Activated naive CD4-positive, alpha-beta T cell treated with anti-CD3 and anti-CD28 coated beads for 36 hours (primary cell): ENCODE results near the gene TNK2. TPM values are rescaled to one million over a fixed set of nuclear protein-coding genes. Genes with fewer than 3 reads are reported as not detected.
A peak's percentile ranks its signal among the peaks of the same experiment; 100 is the strongest.
"Not testable (repeated sequence)": the region's sequence is repeated elsewhere in the genome, so short reads cannot be mapped to it uniquely, and the experiment has no call there.

Source experiments
- CTCF ChIA-PET: fragments of 350-600 bp; sonication (Branson Sonifier 250); formaldehyde crosslinking; loops from one replicate; lab custom pipeline; 2021; ENCODE audit warnings: antibody characterized with exemption; lab: Charles Lee
- DNase-seq: peaks from one replicate; pipeline ENCODE4 v3.0.0-alpha.2; 2020
- H3K27ac Mint-ChIP-seq: one replicate; pipeline ENCODE4 v1.8.0; 2021; ENCODE audit warnings: mild to moderate bottlenecking, mixed read lengths
- H3K27me3 Mint-ChIP-seq: one replicate; pipeline ENCODE4 v1.8.0; 2021; ENCODE audit warnings: low read depth, mixed read lengths
- H3K36me3 Mint-ChIP-seq: one replicate; pipeline ENCODE4 v1.8.0; 2021; ENCODE audit warnings: low read depth, mixed read lengths
- H3K4me1 Mint-ChIP-seq: one replicate; pipeline ENCODE4 v1.8.0; 2021; ENCODE audit warnings: low read depth, mixed read lengths
- H3K4me3 Mint-ChIP-seq: one replicate; pipeline ENCODE4 v1.8.0; 2021; ENCODE audit warnings: mild to moderate bottlenecking, moderate library complexity, mixed read lengths
- H3K9me3 Mint-ChIP-seq: one replicate; pipeline ENCODE4 v1.8.0; 2021; ENCODE audit warnings: mixed read lengths
- intact Hi-C: fragments of 100-400 bp; cut with micrococcal nuclease; formaldehyde crosslinking; loops from one replicate; pipeline ENCODE4 v1.15.1; 2023
- total RNA-seq, 2 experiments: library from RNA; stranded (reverse); gene quantifications; one replicate each; pipeline ENCODE4 v1.2.3, GENCODE V29; 2021

The TNK2 gene
- total RNA-seq, 2 experiments from 2014 or later, result 40.0 to 46.6 TPM

DNA sequence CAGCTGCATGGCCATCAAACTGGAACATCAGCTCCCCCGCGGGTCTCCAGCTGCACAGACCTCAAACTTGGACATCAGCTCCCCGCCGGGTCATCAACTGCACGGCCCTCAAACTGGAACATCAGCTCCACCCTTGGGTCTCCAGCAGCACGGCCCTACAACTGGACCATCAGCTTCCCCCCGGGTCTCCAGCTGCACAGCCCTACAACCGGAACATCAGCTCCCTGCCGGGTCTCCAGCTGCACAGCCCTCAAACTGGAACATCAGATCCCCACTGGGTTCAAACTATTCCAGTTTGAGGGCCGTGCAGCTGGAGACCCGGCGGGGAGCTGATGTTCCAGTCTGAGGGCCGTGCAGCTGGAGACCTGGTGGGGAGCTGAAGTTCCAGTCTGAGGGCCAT is 32.5 kb upstream of the TNK2 start:
- DNase-seq, H3K4me1 Mint-ChIP-seq, H3K27ac Mint-ChIP-seq, H3K9me3 Mint-ChIP-seq, H3K27me3 Mint-ChIP-seq, H3K4me3 Mint-ChIP-seq: not testable (repeated sequence)
- CTCF ChIA-PET, result interaction anchor here (0.6 to 1.6 kb wide), 4 partner anchors 22 to 705 kb away, joined by 3 to 5 read pairs (median 4); no protein-coding TSS in a partner anchor
- peaks cover 34% of the 10 kb centered on the region for H3K36me3 Mint-ChIP-seq
- intact Hi-C loops, result loop anchor here (2.0 kb wide), 1 partner anchor 62 kb away; no protein-coding TSS in a partner anchor

DNA sequence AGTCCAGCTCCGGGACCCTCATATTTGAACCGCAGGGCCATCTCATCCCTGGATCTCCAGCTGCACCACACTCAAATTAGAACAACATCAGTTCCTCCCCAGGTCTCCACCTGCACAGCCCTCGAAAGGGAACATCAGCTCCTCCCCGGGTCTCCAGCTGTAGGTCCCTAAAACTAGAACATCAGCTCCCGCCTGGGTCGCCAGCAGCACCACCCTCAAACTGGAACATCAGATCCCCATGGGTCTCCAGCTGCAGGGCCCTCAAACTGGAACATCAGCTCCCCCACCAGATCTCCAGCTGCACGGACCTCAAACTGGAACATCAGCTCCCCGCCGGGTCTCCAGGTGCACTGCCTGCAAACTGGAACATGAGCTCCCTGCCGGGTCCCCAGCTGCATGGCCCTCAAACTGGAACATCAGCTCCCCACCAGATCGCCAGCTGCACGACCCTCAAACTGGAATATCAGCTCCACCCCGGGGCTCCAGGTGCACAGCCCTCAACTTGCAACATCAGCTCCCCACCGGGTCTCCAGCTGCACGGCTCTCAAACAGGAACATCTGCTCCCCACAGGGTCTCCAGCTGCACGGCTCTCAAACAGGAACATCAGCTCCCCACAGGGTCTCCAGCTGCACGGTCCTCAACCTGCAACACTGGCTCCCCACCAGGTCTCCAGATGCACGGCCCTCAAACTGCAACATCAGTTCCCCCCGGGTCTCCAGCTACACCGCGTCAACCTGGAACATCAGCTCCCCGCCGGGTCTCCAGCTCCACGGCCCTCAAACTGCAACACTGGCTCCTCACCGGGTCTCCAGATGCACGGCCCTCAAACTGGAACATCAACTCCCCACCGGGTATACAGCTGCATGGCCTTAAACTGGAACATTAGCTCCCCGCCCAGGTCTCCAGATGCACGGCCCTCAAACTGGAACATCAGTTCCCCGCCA is 31.4 kb upstream of the TNK2 start:
- CTCF ChIA-PET, result interaction anchor here (0.6 to 1.1 kb wide), 3 partner anchors 21 to 704 kb away, joined by 3 to 4 read pairs (median 4); no protein-coding TSS in a partner anchor
- H3K4me1 Mint-ChIP-seq, H3K4me3 Mint-ChIP-seq, H3K27me3 Mint-ChIP-seq, H3K9me3 Mint-ChIP-seq, DNase-seq, H3K27ac Mint-ChIP-seq: not testable (repeated sequence)
- peaks cover 28% of the 10 kb centered on the region for H3K36me3 Mint-ChIP-seq
- intact Hi-C loops, result loop anchor here (2.0 kb wide), 1 partner anchor 63 kb away; no protein-coding TSS in a partner anchor

DNA sequence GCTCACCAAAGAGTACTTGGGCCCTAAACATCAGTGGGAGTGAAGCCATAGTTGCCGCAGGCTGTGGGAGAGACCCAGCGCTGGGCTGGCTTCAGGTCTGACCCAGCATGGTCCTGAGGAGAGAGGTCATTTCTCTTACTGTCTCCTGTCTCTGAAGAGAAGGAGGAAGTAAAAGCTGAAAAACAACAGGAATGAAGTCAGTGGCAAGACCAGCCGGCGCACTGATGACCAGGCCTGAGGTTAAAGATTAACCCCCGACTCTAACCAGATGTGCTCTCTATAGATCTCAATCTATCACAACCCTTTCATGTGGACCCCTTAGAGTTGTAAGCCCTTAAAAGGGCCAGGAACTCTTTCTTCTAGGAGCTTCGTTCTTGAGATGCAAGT is 24.7 kb upstream of the TNK2 start:
- intact Hi-C loops, DNase-seq, H3K36me3 Mint-ChIP-seq, H3K27ac Mint-ChIP-seq, H3K9me3 Mint-ChIP-seq, CTCF ChIA-PET, H3K4me1 Mint-ChIP-seq, H3K27me3 Mint-ChIP-seq, H3K4me3 Mint-ChIP-seq: not testable (repeated sequence)

DNA sequence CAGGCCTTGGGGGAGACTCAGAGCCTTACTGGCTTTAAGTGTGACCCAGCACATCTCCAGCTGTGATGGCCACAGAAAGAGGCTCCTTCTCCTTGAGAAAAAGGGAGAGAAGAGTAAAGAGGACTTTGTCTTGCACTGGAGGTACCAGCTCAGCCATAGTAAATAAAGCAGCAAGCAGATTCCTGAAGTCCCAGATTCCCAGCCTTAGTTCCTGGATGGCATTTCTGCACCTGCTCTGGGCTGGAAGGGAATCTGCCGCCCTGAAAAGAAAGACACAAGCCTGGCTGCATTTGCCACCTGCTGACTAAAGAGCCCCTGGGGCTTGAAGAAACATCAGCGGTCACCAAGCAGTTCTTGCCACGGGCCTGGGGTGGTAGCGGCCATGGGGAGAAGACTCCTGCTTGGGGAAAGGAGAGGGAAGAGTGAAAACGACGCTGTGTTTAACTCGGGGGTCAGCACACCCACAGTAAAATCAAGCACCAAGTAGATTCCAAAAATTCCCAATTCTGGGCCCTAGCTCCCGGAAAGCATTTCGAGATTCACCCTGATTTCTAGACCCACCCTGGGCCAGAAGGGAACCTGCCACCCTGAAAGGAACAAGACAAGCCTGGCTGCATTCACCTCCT is 24.2 kb upstream of the TNK2 start:
- H3K27ac Mint-ChIP-seq, result no peak overlapping the region
- no peaks in the 10 kb centered on the region for H3K27me3 Mint-ChIP-seq
- CTCF ChIA-PET, result no interaction called here
- DNase-seq, result no peak
- no peaks in the 10 kb centered on the region for H3K9me3 Mint-ChIP-seq
- no peaks in the 10 kb centered on the region for H3K36me3 Mint-ChIP-seq
- intact Hi-C loops, result no loop called here
- H3K4me3 Mint-ChIP-seq, result no peak overlapping the region
- no peaks in the 10 kb centered on the region for H3K4me1 Mint-ChIP-seq

DNA sequence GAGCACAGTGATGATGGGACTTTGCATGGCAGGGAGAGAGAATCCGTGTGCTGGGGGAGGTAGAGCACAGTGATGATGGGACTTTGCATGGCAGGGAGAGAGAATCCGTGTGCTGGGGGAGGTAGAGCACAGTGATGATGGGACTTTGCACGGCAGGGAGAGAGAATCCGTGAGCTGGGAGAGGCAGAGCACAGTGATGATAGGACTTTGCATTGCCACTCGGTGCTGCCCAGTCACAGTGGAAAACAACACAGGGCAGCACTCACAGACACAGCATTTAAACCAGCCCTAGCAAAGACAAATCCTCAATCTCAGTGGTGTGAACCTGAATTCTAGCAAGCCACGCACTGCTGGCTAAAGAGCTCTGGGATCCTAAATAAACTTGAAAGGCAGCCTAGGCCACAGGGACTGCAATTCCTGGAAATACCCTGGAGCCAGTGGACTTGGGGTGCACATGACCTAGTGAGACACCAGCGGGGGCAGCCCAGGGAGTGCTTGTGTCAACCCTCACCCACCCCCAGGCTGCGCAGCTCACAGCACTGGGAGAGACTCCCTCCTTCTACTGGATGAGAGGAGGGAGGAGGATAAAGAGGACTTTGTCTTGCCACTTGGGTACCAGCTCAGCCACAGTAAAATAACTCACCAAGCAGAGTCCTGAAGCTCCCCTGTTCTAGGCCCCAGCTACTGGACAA is 23.4 kb upstream of the TNK2 start:
- H3K9me3 Mint-ChIP-seq, result no peaks in the 10 kb centered on the region
- H3K27ac Mint-ChIP-seq, result no peak overlapping the region
- no peak for DNase-seq
- H3K4me1 Mint-ChIP-seq, result no peaks in the 10 kb centered on the region
- H3K27me3 Mint-ChIP-seq, result no peaks in the 10 kb centered on the region
- no peak overlapping the region for H3K4me3 Mint-ChIP-seq
- intact Hi-C loops, result no loop called here
- CTCF ChIA-PET, result no interaction called here
- no peaks in the 10 kb centered on the region for H3K36me3 Mint-ChIP-seq

DNA sequence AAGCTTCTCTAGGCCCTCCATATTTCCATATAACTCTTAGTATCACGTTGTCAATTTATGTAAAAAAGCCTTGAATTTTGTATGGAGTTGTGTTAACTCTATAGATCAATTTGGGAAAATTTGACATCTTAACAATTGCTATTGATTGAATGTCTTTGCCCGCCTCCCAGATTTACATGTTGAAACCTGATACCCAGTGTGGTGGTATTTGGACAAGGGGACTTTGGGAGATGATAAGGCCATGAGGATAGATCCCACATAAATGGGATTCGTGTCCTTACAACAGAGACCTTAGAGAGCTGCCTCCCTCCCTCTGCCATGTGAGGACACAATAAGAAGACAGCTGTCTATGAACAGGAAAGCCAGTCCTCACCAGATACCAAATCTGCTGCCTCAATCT is 21.1 kb upstream of the TNK2 start:
- Mint-ChIP-seq H3K4me3 (no peak overlapping the region), H3K9me3 (no peaks in the 10 kb centered on the region), H3K27ac (no peak overlapping the region), H3K36me3 (no peaks in the 10 kb centered on the region), H3K27me3 (no peaks in the 10 kb centered on the region), H3K4me1 (no peaks in the 10 kb centered on the region)
- CTCF ChIA-PET, result no interaction called here
- DNase-seq, result no peak
- intact Hi-C loops, result no loop called here

DNA sequence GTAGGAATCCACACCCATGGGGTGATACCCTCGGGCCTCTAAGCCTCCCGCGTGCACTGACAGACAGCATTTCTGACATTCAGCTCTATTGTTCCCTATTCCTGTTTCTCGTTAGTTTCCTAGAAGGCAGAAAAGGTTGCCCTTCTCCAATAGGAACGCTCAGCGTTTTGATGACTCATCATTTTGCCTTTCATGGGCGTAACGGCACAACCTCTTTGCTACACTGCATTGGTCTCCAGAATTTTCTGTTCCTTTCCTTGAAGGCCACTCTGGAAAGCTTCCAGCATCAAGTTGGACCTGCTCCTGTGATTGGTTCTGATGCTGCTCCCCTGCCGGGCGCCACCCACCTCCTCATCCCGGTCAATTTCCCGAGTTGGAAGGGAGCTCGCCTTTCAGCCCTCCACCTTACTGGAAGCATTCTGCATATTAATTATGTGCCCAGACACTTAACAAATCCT is 13.0 kb upstream of the TNK2 start:
- Mint-ChIP-seq H3K4me1 (peaks cover 2% of the 10 kb centered on the region), H3K36me3 (no peaks in the 10 kb centered on the region), H3K9me3 (no peaks in the 10 kb centered on the region), H3K27ac (no peak overlapping the region), H3K4me3 (no peak overlapping the region), H3K27me3 (no peaks in the 10 kb centered on the region)
- CTCF ChIA-PET, result no interaction called here
- intact Hi-C loops, result no loop called here
- no peak for DNase-seq

DNA sequence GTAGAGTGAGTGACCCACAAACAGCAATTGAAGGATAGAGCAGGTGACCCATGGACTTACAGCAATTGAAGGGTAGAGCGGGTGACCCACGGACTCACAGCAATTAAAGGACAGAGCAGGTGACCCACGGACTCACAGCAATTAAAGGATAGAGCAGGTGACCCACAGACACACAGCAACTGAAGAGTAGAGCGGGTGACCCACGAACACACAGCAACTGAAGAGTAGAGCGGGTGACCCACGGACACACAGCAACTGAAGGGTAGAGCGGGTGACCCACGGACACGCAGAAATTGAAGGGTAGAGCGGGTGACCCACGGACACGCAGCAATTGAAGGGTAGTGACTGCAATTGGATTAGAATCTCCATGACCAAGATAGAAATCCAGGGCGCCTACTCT is 9.8 kb upstream of the TNK2 start:
- intact Hi-C loops, result loop anchor here (5.0 kb wide), 1 partner anchor 34 kb away; no protein-coding TSS in a partner anchor
- CTCF ChIA-PET, result interaction anchor here (0.7 to 2.8 kb wide), 3 partner anchors 22 to 59 kb away, joined by 3 to 23 read pairs (median 4); no protein-coding TSS in a partner anchor
- H3K4me3 Mint-ChIP-seq, result no peak overlapping the region
- H3K9me3 Mint-ChIP-seq, result no peaks in the 10 kb centered on the region
- no peak overlapping the region for H3K27ac Mint-ChIP-seq
- H3K27me3 Mint-ChIP-seq, result no peaks in the 10 kb centered on the region
- peaks cover 12% of the 10 kb centered on the region for H3K4me1 Mint-ChIP-seq
- no peaks in the 10 kb centered on the region for H3K36me3 Mint-ChIP-seq
- DNase-seq, result no peak

DNA sequence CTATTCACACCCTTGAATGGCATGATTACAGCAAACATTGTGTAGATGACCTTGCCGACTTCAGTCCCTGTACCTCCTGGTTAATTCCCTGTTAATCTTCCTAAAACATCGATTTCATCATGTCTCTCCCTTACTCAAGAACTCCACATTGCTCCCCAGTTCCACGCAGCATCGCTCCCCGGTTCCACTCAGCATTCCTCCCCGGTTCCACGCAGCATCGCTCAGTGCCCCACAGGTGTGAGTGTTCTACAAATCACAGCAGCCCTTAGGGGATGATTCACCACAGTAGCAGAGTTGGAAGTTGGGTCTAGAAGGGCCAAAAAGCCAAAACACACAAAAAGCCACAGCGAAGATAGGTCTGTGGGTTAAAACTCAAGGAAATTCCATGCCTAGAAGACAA is 8.6 kb upstream of the TNK2 start:
- H3K4me1 Mint-ChIP-seq, result peaks cover 12% of the 10 kb centered on the region
- no peaks in the 10 kb centered on the region for H3K27me3 Mint-ChIP-seq
- no peaks in the 10 kb centered on the region for H3K9me3 Mint-ChIP-seq
- intact Hi-C loops, result loop anchor here (5.0 kb wide), 1 partner anchor 35 kb away; no protein-coding TSS in a partner anchor
- DNase-seq, result no peak
- H3K27ac Mint-ChIP-seq, result no peak overlapping the region
- H3K4me3 Mint-ChIP-seq, result no peak overlapping the region
- no peaks in the 10 kb centered on the region for H3K36me3 Mint-ChIP-seq
- CTCF ChIA-PET, result interaction anchor here (0.6 to 6.5 kb wide), 6 partner anchors 18 to 126 kb away, joined by 3 to 99 read pairs (median 3); no protein-coding TSS in a partner anchor

DNA sequence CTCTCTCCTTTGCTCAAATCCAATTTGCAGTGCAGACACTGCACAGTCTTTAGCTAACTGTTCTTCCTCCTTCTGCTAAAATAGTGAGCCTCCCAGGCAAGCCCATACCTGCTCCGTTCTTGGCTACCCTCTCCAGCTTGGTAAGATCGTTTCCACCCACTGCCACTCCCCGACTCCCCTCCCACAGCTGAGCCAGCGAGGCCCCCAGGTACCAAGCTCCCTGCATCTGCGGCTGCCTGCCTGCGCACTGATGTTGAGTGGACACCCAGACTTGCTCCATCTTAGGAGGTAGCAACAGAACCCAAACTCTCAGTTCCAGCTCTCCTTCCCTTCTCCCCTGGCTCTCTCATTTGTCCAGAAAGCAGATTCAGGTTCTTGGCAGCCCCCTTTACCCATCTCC is 7.9 kb upstream of the TNK2 start:
- CTCF ChIA-PET, result interaction anchor here (0.6 to 6.5 kb wide), 9 partner anchors 15 to 352 kb away, joined by 3 to 99 read pairs (median 12); no protein-coding TSS in a partner anchor
- H3K27ac Mint-ChIP-seq, result no peak overlapping the region
- H3K36me3 Mint-ChIP-seq, result no peaks in the 10 kb centered on the region
- no peak overlapping the region for H3K4me3 Mint-ChIP-seq
- H3K9me3 Mint-ChIP-seq, result no peaks in the 10 kb centered on the region
- H3K4me1 Mint-ChIP-seq, result peaks cover 12% of the 10 kb centered on the region
- intact Hi-C loops, result loop anchor here (5.0 kb wide), 1 partner anchor 36 kb away; no protein-coding TSS in a partner anchor
- no peaks in the 10 kb centered on the region for H3K27me3 Mint-ChIP-seq
- no peak for DNase-seq

DNA sequence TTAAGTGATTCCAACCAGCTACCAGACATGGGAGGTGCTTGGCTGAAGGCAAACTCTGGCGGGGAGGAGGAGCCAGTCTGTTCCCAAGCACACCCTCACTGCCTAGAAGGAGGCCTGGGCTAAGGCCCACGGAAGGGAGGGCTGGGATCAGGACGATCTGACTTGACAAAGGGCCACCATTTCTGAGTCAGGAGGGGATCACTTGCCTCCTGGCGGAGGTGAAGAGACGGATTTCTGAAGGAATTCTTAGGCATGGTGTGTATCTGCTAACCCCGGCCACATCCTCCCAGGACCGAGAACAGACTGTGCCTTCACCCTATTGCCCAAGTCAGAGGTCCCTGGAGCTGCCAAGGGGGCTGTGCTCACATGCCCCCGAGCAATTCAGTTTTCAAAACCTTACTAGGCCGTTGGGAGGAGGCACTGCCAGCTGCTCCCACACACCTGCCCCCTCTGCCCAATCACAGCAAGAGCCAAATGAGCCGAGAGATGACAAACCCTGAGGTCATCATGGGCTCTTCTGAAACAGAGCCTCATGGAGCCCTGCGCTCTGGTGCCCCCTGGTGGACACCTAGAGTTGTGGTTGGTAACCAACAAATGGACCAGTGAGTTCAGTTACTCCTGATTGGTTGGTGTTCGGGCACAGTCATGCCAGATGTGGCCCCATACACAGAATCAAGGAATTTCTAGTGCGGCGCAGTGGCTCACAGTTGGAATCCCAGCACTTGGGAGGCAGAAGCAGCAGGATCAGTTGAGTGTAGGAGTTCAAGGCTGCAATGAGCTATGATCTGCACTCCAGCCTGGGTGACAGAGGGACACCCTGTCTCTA is 6.5 kb upstream of the TNK2 start:
- H3K4me3 Mint-ChIP-seq, result peak overlapping the region; percentile 45
- intact Hi-C loops, result loop anchor here (1.0 to 5.0 kb wide), 5 partner anchors 21 to 264 kb away; no protein-coding TSS in a partner anchor
- H3K27me3 Mint-ChIP-seq, result no peaks in the 10 kb centered on the region
- no peaks in the 10 kb centered on the region for H3K9me3 Mint-ChIP-seq
- DNase-seq, result peak; percentile 99
- CTCF ChIA-PET, result interaction anchor here (0.6 to 6.5 kb wide), 18 partner anchors 9 to 168 kb away, joined by 3 to 99 read pairs (median 5); no protein-coding TSS in a partner anchor
- peaks cover 12% of the 10 kb centered on the region for H3K4me1 Mint-ChIP-seq
- H3K27ac Mint-ChIP-seq, result peak overlapping the region; percentile 41
- no peaks in the 10 kb centered on the region for H3K36me3 Mint-ChIP-seq
